HG03469 (cell line): Measurements from ENCODE around the gene MYRFL.

ENCODE experiments used
- ATAC-seq: cut with Tn5 transposase; IDR thresholded peaks from one replicate; pipeline ENCODE4 v1.9.1; 2021; ENCODE audit warnings: mild to moderate bottlenecking, moderate library complexity, moderate number of reproducible peaks; ENCODE audit not compliant: unreplicated experiment

MYRFL gene

DNA sequence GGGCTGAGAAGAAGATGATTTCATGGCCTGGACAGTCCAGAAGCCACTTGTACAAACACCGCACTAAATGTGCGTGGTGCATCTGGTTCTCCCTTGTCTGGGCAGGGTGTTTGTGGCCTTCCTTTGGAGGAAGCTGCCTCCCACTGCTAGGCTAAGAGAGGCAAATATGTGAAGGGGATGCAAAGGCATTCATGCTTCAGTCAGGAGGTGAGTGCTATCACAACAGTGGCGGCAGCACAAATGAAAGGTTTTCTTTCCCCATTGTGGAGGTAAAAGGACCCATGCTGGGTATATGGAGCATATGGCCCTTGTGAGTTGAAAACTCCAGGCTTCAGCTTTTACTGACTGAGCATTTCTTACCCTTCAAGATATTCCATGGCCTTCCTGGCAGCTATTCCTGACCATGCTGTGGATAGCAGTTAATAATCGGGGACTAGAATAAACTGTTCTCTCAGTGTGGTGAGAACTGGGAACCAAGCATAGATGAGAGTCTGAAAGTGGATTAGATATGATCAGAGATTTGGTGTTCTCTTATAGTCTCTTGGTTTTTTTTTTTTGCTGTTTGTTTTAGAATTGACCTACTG lies 69.9 kb downstream of the MYRFL start:
- no peak for ATAC-seq

DNA sequence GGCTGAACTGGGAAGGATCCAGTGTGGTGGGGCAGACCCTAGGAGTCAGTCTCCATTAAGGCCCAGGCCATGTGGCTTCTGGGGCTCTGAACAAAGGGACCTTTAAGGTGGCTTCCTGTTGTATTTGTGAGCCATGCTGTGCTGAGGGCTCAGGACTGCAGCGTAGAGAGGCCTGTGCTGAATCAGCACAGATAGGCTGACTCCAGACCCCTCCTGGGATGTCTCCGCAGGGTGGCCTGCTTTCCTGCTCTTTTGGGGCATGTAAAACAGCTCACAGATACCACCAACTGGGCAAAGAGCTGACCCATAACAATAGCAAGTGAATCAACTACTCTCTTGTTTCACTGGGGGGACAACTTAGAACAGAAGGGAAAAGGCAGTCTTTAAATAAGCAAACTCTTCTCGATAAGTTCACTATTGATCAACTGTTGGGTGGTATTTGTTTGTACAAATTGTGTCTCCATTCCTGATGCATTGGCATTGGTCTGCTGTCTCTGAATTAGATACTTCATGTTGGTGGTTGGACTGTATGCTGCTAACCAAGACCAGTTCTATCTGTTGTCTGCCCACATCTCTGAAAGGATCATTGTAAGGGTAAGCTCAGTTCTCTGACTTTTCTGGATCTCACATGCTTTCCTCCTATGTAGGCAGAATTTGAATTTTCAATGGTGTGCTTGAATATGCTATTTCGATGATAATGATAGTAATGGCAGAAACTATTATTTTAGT lies 71.8 kb downstream of the MYRFL start:
- ATAC-seq = no peak

DNA sequence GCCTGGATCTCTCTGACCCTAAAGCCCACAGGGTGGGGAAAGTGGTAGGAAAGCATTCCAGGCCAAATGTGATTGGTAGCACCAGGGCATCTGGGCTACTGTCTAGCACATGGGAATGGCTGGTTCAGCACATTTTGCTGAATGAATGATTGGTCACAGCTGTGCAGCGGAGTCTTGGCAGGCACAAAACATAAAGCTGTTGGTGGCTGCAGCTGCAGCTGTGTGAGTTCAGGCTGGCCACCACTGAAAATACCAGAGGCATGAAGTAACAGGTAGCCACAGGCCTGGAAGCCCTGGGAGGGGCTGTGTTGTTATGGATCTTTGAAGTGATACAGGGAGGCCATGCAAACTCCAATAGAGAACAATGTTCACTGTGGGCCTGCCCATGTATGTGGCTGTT lies 72.7 kb downstream of the MYRFL start:
- no peak for ATAC-seq

DNA sequence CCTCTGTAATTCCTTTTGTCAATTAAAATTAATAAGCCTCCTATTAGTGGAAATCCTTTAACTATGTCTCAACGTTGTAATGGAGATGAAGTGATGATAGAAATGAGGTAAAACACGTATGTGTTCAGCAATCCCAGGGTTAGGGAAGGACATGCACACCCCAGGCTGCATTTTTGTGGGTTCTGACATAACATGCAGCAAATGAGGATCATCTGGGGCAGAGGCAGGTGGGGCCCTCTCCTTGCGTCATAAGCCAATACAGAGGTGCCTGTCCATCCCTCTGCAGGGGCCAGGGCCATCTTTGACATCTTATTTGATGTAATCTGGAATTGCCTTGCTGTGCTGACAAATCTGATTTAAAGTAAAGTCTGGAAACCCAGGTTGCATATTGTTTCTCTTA lies 73.2 kb downstream of the MYRFL start:
- no peak for ATAC-seq

DNA sequence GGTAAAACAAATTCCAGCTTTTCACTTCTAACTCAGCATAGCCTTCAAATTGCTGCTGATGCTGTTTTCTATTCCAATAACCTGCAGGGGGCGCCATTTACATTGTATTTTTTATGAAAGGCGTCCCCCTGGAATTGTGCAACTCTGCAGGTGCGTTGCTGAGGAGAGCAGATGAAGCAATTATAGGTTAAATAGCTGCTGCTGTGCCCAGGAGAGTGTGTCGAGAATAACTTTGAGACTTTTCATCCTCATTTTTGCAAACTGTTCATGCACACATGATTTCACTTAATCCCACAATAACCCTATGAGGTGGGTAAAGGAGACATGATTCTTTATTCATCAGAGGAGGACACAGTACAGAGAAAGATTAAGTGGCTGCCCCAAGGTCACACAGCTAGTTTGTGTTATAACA lies 75.7 kb downstream of the MYRFL start:
- ATAC-seq = peak; percentile 62

DNA sequence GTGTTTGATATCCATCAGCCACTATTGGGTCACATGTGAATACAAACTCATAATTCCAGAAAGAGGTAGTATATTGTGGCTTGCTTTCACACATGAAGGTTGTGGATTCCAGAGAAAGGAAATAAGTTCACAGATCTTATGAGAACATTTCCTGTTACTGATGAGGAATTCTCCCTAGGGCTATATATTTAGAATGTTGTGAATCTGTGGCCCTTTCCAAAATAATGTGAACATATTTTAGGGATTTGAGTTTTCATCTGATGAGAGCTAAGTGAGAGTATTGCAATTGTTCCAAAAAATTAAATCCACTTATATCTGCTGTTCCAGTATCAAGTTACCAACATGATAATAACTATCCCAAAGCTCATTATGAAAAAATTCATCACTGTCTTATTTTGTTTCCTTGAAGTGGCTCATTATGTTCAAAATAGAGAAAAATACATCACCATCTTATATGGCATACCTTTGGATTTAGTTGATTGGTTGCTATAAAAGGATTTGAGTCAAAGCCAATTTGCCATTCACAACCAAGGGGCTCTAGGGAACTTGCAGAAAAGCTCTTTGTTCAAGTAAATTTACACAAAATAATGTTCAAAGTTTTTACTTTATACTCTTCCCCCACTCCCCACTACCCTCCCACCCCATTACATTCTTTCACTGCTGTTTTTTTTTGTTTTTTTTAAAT lies 76.3 kb downstream of the MYRFL start:
- ATAC-seq = no peak

DNA sequence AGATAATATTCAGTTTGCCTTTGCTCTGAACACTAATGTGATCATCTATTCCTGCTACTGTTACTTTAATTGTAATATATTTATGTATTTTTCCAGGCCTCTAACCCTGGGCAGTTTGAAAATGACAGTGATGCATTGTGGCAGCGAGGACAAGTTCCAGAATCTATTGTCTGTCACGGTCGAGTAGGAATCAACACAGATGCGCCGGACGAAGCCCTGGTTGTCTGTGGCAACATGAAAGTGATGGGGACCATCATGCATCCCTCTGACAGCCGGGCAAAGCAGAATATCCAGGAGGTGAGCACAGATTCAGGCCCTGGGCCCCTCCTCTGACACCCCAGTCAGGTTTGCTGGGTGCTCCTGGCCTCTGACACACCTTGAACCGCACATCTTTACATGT lies 78.5 kb downstream of the MYRFL start:
- ATAC-seq = no peak

DNA sequence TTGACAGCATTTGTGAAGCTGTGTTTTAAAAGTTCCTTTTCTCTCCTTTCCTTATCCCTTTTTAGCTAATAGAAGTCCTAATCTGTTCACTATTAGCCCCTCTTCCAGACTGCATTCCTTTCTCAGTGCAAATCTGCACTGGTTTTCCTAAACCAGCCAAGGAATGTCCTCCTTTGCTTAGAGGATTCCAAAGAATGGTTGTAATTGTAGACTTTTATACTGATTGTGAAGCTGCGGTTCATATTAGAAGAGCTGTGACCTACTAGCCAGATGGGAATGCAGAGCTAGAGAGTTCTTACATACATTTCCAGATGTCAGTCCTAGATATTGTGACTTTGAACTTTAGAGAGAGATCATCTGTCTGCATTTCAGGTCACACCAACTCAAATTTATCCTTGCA lies 79.8 kb downstream of the MYRFL start:
- ATAC-seq = no peak

DNA sequence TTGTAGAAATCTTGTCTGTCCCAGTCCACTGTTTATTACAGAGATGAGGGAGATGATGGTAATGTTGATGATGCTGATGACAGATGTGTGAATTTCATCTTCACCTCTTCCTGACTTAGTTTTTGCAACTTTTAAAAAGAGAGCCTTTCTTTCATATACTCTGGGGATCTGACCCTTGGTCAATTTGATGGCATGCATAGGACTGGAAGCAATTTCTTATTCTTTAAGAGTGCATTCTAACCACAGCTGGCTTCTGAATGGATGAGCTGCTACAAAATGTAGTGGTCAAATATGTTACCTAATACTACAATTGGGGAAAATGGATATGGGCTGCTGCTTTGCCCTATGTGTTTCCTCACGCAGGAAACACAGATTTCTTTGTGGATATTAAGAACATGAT lies 80.8 kb downstream of the MYRFL start:
- ATAC-seq = no peak

DNA sequence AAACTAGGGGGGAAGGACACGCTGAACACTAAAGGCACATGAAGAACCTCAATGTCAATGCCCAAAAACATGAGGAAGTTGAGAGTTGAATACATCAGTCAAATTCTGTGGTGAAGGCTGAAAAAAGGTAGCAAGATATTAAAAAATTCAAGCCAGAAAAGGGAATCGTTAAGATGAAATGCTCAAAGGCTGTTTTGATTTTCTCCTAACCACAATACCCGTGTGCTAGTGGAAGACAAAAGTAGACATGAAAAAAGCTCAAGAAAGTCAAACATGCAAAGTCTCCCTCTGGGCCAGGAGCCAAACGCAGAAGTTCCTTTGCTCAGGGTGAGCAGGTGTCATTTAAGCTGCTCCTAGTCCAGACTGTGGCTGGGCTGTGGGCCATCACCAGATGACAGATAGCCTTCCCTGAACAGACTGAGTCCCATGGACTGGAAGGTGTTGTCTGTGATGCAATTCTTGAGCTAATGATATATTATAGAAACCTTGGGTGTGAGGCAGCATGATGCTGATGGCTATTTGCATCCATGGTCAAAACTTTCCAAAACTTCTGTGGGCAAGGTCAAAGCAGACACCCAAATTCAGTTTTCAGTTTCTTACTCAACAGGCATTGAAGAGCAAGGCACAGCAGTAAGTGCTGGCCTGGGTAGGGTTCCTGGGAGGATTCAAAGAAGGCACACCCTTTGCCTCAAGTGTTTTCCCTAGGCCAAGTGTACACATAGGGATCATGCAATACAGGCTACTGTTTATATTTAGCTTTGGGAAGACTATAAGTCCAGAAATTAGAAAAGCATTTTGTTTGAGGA lies 81.6 kb downstream of the MYRFL start:
- peak; percentile 79 for ATAC-seq

DNA sequence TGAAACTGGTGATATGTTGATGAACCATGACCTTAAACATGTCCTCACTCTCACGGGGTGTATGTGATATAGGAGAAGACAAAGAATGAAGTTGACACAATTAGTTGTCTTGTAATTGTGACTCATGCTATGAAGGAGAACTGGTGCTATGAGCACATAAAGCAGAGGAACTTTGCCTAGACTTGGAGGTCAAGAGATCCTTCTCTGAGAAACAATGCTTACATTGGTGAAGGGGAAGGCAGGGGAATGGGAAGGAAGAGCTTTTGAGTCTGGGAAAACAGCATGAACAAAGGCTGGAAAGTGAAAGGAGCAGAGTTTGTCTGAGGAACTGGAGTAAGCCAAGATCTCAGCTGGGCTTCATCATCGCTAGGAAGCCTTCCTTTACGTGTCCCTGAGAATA lies 83.2 kb downstream of the MYRFL start:
- ATAC-seq = no peak

DNA sequence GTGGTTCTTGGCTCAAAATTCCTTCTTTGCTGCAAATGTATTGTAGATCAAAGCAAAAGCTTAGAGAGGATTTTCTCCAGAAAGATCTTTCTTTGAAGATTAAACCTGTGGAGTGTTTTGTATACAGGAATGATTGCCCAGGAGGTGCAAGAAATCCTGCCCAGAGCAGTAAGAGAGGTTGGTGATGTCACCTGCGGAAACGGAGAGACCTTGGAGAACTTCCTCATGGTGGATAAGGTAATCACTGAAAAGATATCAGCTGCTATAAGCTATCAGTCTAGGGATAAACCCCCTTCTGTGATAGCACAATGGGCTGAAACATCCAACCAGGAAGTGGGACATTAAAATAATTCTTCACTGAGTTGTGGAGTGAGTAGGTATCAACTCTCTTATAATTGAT lies 85.7 kb downstream of the MYRFL start:
- no peak for ATAC-seq

DNA sequence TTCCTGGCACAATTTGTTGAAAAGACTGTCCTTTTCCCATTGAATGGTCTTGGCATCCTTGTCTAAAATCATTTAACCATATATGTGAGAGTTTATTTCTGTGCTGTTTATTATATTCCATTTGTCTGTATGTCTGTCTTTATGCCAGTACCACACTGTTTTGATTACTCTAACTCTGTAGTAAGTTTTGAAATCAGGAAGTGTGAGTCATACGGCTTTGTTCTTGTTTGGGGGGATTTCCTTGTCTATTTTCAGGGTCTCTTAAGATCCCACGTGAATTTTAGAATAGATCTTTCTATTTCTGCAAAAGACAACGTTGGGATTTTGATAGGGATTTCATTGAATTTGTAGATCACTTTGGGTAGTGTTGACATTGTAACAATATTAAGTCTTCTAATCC lies 88.5 kb downstream of the MYRFL start:
- no peak for ATAC-seq

DNA sequence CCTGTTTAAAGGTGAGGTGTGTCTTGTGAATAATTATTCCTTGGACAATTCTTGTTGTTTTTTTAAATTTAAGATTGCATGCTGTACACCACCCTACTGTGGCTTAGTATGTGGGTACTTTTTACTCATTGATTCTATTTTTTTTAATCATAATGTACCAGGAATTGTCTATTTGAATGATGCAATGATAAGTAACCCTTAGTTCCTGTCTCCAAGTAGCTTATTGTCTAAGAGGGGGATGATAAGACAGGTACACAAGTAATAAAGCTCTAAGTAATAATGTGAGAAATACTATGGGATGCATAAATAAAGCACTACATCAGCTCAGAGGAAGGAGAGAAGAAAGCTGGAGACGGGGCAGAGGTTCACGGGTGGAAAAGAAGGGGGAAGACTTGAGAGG lies 90.9 kb downstream of the MYRFL start:
- ATAC-seq = no peak

DNA sequence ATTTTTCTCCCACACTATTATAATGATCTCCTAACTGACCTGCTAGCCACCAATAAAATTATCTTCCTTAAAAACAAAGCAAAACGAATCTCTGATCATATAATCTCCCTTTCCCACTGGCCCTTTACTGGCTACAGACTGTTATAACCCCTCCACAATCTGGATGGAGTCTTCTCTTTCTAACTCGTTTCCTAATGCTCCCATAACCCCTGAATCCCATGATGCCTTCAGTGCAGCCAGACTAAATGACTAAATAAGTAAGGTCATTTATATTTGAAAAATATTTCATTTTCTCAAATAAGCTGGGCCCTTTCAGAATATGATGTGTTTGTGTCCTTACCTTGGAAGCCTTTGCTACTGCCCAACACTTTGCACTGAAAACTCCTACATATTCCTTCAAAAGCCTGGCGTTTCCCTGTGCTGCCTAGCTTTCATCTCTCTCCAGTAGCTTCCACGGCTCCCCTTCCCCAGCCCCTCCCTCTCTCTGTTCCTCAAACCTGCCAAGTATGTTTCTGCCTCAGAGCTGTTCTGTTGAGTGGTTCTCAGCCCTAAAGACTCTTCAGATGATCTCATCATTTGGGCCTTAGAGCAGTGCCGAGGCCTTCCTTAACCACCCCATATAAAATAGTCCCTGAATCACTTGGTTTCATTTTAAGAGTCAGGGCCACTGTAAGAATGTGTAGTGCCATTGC lies 91.7 kb downstream of the MYRFL start:
- ATAC-seq = no peak

DNA sequence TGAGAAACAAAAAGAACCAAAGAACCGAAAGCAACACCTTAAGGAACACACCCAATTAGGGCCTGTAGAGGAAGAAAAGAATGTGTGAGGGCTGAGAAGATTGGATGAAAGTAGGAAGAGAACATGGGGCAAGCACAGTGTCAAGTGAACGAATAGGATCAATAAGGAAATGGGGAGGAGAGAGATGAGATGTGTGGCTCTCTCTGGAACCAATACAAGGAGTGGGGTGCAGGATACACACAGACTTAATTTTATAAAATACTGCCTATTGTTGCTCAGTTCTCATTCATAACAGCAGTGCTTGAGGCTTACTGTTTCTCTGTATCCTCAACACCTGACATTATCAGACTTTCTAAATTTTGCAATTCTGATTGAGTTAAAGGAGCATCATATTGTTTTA lies 93.3 kb downstream of the MYRFL start:
- ATAC-seq = no peak

DNA sequence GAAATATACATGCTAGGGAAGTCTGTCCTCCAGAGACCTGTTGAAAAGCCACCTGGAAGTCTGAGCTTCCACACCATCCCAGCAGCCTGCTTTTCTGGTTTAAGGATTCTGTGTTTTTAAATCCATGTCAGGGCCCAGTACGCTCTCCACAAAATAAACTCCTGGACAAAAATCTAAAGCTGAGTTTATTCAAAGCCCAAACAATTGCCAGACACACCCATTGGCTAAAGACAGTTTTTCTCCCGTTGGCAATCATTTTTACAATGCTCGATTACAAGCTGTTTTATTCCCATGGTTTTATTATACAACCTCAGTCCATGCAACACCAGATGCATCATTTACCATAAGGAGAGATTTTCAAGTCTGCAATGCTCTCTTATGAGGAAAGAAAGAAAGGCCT lies 94.5 kb downstream of the MYRFL start:
- no peak for ATAC-seq

DNA sequence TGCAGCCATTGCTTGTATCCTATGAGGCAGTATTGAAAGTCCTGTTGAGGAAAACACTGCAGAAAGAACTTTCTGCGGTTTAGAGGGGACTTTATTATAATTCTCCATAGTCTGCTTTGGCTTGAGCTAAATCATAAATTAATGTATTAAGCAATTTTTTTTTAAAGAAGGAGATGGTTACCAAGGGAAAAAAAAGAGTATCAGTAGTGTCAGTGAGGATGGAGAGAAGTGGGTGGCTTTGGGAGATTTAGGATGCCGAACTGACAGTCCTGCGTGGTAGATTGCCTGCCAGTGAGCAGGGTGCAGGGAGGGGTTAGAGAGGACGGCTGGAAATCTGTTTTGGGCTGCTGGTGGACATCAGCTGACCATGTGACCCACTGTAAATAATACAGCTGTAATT lies 96.8 kb downstream of the MYRFL start:
- ATAC-seq = no peak

DNA sequence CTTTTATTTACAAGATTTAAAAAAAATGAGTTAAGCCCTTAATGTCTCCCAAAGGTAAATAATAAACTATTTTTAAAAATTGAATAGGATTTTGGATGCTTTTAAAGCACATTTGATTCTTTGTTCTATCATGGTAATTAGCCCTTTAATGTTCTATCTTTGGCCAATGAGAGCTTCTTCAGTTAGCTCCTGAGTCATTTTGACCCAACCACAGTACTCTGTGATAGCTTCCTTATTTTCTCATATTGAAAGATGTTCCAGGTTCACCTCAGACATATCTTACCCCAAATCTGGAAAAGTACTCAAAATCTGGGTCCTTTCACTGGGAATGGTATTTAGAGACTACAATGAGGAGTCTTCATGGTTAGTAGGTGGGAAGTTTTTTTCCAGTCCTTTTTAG lies 98.0 kb downstream of the MYRFL start:
- ATAC-seq = peak; percentile 75

DNA sequence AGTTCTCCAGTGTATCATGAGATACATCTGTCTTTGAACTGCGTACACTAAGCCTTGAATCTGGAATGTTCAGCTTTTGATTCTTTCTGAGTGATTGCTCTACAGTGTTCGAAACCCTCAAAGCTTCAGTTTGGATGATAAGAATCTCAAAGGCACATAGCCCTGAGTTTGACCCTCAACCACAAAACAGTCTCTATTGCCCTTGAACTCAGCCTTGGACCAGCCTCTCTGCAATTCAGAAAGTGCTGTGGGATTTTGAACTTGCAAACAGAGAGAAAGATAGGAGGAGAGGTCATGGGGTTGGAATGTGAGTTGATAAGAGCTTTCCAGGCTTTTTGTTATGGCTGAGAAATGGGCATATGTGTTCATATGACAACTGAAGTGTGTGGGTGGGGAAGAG lies 100.3 kb downstream of the MYRFL start:
- no peak for ATAC-seq

DNA sequence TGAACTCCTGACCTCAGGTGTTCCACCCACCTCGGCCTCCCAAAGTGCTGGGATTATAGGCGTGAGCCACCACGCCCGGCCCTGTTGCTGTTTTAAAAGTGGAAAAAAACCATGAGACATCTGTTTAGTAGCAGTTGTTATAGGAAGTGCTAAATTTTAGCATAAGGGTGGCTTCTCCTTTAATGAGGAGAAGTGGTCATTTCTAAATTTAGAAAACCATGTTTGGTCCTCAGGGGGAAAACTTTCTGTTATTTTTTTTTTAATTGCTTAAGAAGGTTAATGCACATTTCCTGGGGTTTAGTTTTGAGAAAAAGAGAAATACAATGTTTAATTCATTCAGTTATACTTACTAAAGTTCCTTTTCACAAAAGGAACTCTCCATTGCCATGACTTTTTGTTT lies 102.1 kb downstream of the MYRFL start:
- ATAC-seq = no peak
